ENCODE measurements around the gene IL1F10. TPM values are rescaled to one million over a fixed set of nuclear protein-coding genes. Genes with fewer than 3 reads are reported as not detected.

IL1F10 gene
- total RNA-seq, 1 donor from 2014 or later: not detected

DNA sequence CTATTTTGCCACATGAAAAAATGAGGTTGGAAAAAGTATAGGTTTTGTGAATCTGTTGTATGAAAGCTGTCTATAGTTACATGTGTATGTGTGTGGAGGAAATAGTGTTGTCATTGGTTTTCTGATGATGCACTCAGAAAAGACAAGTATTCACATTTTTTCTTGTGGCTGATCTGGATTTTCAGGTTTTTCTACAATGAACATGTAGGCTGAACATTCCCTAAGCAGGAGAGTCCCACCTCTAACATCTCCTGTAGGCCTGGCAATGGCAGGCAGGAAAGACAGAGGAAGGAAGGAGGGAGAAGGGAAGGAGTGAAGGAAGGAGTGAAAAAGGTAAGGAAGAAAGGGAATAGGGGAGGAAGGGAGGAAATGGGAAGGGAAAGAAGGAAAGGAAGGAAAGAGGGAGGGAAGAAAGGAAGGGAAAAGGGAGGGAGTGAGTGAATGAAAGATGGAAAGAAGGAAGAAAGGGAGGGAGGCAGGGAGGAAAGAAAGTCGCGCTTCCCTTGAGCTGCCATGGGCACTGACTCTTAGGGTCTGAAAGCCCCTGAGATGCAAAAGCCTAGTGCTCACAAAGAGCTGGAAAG is 9.3 kb upstream of the IL1F10 start:
- ATAC-seq (no peak), DNase-seq (no peak)
- intact Hi-C loops (cut with micrococcal nuclease): no loop called here

DNA sequence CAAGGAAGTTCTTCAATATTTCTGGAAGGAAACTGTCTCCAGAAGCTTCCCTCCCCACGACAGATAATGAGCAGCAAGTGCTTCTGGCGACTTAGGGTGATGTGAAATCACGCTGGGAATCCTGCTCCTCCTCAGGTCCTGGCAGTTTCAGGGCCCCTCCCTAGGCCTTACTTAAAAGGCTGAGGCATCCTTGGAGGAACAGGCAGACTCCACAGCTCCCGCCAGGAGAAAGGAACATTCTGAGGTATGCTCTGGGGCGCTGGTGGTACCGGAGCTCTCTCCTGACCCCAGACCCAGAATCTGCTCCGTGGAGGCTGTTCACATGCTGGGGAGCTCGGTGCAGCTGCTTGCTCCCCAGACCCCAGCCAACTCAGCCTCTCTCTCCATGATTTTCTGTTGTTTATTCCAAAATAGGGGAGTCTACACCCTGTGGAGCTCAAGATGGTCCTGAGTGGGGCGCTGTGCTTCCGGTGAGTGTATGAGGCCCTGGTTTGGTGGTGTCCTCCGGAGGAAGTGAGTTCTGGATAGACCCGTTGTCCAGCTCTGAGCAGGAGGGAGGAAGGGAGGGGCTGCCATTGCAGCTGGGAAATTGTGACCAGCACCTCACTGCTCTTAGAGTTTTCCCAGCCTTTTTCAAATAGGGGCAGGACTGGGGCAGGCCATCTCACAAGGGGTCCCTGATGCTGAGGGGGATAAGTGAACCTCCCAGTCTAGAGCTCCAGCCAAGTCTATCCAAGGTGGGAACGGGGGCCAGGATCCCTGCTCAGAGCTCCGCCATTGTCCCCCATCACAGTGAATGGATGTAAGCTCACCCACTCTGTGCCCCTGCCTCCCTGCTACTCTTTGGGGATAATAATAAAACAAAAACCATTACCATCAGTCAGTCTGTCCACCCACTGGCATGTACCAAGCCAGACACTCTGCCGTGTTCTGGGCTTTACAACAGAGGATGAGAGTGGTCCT is 8.5 kb upstream of the IL1F10 start, which contains the start of gene IL36RN:
IL36RN (plus strand) TSS at position 201 of the 963 bp plus-strand sequence; CDS start at position 442, 241 bp downstream.
- no peak for ATAC-seq
- no peak for DNase-seq
- intact Hi-C loops (cut with micrococcal nuclease): no loop called here

DNA sequence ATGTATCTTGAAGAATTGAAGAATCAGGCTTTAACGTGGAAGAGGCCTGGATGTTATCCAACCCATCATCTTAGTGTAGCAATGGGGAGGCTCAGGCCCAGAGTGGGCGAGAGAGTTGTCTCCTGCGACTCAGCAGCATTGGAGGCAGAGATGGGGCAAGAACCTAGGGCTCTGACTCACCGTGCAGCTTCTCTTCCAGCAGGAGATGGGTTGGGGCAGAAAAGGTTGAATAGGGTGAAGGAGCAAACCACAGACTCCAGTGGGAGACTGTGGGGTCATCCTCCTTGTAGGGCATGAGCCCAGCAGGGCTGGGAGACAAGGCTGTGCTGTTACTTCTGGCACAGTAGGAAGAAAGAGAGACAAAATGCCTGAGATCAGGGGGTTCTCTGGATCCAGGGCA is 7.4 kb upstream of the IL1F10 start:
- DNase-seq (no peak), ATAC-seq (no peak)
- intact Hi-C loops (cut with micrococcal nuclease): no loop called here

DNA sequence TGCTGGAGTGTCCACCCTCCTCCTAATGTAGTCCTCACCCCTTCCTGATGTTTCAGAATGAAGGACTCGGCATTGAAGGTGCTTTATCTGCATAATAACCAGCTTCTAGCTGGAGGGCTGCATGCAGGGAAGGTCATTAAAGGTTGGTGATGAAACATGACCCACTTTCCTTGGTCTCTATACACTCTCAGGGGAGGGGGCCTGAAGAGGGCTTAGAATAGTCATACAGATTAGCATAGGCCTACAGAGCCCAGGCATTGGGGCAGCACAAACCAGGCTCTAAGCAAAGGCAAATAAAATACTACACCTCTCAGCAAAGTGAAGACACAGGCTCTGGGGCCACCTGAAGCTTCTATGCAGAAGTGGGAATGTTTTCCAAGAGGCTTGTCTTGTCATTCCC is 7.0 kb upstream of the IL1F10 start:
- DNase-seq (no peak), ATAC-seq (no peak)
- intact Hi-C loops (cut with micrococcal nuclease): no loop called here

DNA sequence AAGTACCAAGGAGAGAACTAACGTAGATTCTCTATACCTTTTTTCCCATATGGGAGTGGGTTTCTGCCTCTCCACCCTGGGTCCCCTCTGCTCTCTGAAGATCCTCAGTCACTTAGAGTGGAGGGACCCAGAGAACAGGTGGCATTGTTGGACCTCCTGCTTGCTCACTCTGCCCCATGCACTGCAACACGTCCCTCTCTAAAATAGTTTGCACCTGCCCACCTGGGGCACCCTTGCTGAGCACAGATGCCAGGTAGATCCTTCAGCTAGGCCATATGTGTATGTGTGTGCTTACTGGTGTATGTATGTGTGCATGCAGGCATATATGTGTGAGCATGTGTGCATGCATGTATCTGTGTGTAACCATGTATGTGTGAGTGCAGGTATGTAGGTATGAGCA is 6.5 kb upstream of the IL1F10 start:
- intact Hi-C loops (cut with micrococcal nuclease): no loop called here
- ATAC-seq (no peak), DNase-seq (no peak)

DNA sequence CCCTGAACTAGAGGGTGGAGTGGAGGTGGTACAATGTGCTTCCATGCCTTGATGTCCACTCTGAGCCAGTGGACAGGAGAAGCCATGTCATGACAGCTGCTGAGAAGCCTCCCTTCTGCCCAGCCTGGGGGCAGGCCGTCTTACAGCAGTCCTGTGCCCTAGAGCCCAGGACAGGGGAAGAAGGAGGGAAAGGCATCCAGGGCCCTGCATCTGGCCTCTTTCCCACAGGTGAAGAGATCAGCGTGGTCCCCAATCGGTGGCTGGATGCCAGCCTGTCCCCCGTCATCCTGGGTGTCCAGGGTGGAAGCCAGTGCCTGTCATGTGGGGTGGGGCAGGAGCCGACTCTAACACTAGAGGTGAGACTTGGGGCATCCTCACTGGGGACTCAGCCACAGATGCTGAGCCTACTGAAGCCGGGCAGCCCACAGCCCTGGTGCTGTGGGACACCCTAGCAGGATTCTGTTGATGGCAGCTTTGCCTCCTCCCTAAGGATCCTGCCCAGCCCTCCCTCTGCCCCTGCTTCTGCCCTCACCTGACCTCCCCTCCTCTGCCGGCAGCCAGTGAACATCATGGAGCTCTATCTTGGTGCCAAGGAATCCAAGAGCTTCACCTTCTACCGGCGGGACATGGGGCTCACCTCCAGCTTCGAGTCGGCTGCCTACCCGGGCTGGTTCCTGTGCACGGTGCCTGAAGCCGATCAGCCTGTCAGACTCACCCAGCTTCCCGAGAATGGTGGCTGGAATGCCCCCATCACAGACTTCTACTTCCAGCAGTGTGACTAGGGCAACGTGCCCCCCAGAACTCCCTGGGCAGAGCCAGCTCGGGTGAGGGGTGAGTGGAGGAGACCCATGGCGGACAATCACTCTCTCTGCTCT is 5.6 kb upstream of the IL1F10 start:
- intact Hi-C loops (cut with micrococcal nuclease): no loop called here
- ATAC-seq: no peak
- DNase-seq: no peak

DNA sequence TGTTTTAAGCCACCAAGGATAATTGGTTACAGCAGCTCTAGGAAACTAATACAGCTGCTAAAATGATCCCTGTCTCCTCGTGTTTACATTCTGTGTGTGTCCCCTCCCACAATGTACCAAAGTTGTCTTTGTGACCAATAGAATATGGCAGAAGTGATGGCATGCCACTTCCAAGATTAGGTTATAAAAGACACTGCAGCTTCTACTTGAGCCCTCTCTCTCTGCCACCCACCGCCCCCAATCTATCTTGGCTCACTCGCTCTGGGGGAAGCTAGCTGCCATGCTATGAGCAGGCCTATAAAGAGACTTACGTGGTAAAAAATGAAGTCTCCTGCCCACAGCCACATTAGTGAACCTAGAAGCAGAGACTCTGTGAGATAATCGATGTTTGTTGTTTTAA is 3.5 kb upstream of the IL1F10 start:
- ATAC-seq: no peak
- intact Hi-C loops (cut with micrococcal nuclease): no loop called here
- no peak for DNase-seq

DNA sequence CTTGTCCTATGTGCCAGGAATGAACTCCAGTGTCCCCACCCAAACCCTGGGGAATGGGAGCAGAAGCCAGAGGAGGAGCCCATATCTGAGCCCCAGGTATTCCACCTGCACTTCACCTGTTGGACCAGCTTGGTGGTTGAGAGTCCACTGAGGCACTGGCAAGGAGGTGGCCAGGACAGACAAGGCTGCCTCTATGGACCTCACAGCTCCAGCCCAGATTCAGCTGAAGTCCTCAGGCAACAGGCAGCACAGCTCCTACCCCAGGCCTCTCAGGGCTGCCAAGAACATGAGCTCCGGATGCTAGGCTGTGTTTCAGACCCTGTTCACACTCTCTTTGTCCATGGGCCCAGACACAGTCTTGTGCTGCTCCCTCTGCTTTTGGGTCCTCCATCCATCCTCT is 2.9 kb upstream of the IL1F10 start:
- ATAC-seq: no peak
- no peak for DNase-seq
- intact Hi-C loops (cut with micrococcal nuclease): no loop called here

DNA sequence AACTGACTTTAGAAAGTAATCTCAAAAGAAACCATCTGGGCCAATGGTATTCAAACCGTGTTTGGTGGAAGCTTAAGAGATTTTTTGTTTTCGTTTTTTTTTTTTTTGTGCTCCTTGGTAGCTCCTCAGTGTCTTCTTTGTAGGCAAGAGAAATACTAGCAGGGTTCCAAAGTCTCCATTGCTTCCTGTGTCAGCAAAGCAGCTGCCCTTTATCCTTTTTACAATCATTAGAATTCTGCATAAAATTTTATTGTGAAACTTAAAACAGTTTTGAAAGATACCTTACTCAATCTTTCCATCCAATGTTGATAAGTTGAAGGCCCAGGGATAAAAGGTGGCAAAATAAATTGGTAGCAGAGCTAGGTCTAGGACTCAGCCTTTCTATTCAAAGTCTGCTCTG is 479 bp downstream of the IL1F10 start:
- intact Hi-C loops (cut with micrococcal nuclease): no loop called here
- DNase-seq (no peak), ATAC-seq (no peak)

DNA sequence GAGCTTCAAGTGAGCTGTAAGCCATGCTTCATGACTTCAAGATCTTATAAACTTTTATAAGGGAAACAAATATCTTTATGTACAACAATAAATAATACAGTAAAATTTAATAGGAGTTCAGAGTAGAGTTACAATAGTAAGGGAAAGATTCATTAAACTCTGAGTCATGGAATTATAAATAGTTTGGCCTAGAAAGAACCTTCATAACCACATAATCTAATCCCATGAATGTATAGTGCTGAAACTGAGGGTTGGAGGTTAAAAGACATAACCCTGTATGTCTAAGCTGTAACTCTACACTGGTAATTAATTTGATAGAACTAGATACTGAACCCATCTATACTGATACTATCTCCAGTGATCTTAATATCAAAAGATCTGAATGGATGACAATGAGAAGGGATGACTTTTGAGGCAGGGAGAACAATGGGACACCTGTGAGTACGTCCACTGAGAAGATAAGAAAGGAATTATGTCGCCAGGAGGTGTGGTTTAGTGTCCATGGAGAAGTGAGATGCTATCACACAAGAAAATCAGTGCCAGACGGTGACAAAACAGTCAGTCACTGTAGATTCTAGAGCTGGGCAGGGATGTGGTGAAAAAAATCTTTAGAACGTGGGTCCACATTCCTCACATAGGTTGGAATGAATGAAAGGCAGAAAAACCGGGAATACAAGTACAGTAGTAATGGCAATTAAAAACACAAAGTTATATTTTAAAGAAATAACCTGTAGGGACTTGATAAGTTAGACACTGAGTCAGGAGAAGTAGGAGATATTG is 1.1 kb downstream of the IL1F10 start:
- no peak for DNase-seq
- ATAC-seq: no peak
- intact Hi-C loops (cut with micrococcal nuclease): no loop called here

DNA sequence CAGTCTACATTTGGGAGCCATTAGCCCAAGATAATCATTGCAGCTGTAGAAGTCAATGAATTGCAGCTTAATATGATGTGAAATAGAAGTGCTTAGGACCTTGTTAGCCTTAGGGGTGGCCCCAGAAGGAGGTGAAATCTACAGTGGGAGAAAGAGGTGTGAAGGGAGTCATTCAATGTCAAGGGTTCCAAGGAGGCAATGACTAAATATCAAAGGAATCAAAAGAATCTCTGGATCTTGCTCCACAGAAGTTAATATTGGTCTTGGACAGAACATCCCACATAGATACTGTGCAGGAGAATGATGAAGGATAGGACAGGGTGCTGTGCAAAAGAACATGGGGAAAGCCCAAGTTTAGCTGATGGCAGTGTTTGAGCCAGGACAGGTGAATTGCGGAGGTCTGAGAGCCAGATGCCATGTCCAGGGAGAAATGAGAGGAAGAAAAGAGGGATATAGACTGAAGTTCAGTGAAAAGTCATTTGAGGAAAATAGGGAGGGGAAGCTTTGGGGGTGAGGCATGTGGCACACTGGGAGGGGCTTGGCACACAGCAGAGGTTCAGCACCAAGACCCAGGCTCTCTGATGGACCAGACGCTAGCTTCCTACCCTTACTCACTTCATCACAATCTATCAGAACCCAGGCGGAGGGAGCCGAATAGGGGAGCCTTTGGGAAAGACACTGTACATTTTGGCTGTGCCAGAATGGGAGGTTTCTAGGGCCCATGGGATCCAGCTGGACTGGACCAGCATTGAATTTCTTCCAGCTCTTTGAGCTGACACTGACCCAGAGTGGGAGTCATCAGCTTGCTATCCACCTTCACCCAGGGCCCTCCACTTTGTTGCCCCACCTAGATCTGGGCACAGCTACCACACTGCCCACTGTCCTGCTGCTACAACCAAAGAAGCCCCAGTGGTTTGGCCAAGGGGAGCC is 2.2 kb downstream of the IL1F10 start:
- ATAC-seq: no peak
- intact Hi-C loops (cut with micrococcal nuclease): no loop called here
- DNase-seq: no peak

DNA sequence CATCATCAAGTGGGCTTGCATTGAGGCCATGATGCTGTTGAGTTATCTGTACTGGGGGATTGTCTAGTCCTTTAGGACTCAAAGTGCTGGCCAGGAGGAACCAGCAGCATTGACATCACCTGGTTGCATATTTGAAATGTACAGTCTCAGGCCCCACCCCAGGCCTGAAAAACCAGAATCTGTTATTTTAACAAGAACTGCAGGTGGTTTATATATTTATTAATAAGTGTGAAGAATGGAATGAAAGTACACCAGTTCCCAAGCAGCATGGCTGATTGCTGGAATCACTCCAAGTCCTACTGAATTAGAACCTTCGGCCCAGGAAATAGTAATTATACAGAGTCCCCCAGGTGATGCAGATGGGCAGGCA is 2.8 kb downstream of the IL1F10 start:
- DNase-seq (no peak), ATAC-seq (no peak)
- intact Hi-C loops (cut with micrococcal nuclease): no loop called here

DNA sequence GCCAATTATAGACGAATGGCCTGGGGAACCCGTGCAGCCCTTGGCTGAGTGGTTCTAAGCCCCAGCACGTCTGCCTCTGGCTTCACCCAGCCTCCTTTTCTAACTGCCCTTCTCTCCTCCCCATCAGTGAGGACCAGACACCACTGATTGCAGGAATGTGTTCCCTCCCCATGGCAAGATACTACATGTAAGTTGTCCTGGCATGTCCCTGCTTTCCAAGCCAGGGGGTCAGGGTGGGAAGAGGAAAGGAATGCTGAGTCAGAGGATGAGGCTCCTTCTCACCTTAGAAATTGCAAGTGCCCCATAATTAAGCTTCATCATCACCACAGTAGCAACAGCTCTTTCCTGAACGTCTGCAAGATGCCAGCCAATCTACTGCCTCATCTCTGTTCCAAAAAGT is 4.8 kb downstream of the IL1F10 start:
- no peak for ATAC-seq
- no peak for DNase-seq
- intact Hi-C loops (cut with micrococcal nuclease): no loop called here

DNA sequence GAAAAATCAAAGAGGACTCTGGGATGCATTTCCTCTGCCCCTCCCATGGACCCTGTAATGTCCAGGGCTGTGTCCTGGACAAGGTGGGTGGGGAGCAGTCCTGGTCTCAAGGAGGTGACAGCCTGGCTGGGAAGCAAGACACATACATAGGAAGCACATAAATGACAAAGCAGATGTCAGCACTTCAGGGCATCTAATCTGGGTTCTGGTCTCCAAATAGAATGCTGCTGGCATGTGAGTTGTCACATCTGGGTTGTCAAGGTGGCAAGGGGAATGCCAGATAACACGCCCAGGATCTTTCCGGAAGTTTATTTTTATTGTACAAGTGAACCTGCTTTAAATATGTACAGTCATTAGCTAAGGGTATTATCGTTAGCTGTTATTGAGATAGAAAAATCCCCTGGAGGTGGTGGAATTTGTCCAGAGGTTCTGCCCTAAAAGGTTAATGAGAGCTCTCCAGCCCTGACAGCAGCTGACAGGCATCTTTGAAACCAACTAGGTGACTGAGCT is 5.6 kb downstream of the IL1F10 start:
- DNase-seq (no peak), ATAC-seq (no peak)
- intact Hi-C loops (cut with micrococcal nuclease): no loop called here

DNA sequence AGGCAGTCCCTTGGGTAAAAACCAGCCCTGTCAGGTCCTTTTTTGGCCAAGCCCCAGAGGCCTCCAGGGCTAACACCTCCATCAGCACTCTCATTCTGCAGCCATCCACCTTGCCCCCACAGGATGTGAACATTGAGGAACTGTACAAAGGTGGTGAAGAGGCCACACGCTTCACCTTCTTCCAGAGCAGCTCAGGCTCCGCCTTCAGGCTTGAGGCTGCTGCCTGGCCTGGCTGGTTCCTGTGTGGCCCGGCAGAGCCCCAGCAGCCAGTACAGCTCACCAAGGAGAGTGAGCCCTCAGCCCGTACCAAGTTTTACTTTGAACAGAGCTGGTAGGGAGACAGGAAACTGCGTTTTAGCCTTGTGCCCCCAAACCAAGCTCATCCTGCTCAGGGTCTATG is 7.3 kb downstream of the IL1F10 start:
- DNase-seq: no peak
- ATAC-seq: no peak
- intact Hi-C loops (cut with micrococcal nuclease): no loop called here

DNA sequence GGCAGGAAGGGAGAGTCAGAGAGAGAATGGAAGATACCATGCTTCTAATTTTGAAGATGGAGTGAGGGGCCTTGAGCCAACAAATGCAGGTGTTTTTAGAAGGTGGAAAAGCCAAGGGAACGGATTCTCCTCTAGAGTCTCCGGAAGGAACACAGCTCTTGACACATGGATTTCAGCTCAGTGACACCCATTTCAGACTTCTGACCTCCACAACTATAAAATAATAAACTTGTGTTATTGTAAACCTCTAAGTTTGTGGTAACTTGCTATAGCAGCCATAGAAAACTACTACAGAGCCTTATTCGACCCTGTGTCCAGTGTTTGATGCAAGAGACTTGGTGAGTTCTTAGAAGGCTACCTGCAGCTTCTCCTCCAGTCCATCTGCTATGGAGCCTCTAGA is 7.8 kb downstream of the IL1F10 start:
- intact Hi-C loops (cut with micrococcal nuclease): no loop called here
- ATAC-seq (no peak), DNase-seq (no peak)

DNA sequence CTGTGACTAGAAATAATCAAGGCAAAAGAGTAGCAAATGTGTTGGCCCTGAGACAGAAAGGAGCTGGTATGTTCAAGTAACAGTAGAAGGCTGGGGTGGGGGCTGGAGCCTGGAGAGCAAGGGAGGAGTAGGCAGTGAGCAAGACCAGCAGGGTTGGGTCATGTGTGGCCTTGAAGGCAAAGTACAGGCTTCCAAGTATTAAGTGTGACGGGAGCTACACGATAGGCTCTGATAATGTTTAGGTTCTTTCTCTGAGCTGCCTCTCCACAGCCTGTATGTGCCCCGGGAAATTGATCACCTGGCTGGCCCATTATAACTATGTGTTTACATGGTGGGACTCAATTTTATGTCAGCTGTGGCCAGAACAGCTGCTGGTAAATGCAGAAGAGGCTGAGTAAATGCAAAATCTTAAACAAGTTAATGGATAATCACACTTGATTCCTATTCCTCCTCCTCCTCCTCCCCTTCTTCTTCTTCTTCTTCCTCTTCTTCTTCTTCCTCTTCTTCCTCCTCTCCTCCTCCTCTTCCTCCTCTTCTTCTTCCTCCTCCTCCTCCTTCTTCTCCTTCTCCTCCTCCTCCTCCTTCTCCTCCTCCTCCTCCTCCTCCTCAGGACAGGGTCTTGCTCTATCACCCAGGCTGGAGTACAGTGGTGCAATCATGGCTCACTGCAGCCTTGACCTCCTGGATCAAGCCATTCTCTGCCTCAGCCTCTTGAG is 9.3 kb downstream of the IL1F10 start:
- no peak for DNase-seq
- no peak for ATAC-seq
- intact Hi-C loops (cut with micrococcal nuclease): no loop called here
